Measurements from ENCODE around the gene EIPR1.

Gene EIPR1

DNA sequence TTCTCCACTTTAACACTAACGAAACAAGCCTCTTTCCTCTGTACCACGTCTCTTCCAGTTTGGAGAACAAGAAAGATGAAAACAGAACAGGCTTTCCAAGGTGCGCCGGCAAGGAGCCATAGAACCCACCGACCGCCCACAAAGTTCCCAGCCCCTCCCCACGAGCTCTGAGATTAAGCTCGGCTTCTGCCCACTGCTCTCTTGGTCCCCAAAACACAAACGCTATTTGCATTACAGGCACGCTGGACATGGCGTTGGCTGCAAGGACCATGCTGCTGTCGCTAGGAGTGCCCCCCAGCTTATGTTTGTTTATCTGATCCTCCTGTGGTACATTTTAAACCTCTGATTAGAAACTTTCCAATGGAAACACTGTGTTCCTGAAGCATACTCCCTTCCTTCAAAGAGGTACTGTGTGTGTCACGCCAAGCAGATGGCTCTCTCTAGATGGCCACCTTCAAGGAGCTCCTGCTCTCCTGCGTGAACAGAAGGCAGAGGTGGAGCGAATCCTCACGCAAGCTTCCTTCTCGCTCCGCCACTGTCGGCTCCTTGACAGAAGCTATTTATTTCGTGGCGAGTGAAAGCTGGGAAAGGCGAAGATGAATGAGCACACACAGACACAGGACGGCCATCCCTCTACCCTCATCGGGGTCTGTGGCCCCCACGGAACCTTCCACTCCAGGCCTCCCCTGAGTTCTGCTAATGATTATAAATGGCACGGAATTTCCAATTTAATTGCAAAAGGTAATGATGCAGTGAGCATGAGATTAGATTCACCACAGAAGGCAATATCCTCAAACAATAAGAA lies 166.2 kb downstream of the EIPR1 start:
- Histone ChIP-seq H2BK120ac (ENCODE audit: insufficient read depth, low read length, poor library complexity) (no peak overlapping the region), H3K14ac (ENCODE audit: low read length) (no peak overlapping the region), H3K4ac (ENCODE audit: low read depth, low read length) (no peak overlapping the region), H4K91ac (ENCODE audit: low read depth, low read length) (no peak overlapping the region), H2BK5ac (ENCODE audit: low read depth, low read length, poor library complexity) (no peak overlapping the region), H3K27me3 (ENCODE audit: insufficient read depth, low read length) (no peaks in the 10 kb centered on the region), H4K8ac (ENCODE audit: low read depth, low read length) (no peak overlapping the region), H3K23ac (ENCODE audit: low read length) (no peak overlapping the region), H3K27ac (ENCODE audit: low read depth, low read length) (no peak overlapping the region), H3K9me3 (ENCODE audit: insufficient read depth, low read depth, low read length) (peaks cover 3% of the 10 kb centered on the region), H3K79me2 (ENCODE audit: control insufficient read depth, insufficient read depth, low read length, poor library complexity) (no peaks in the 10 kb centered on the region), H2AFZ (ENCODE audit: insufficient read depth, low read length, poor library complexity) (no peak overlapping the region), H3K36me3 (ENCODE audit: control insufficient read depth in 1 of 2, insufficient read depth in 2 of 2, low read length in 2 of 2) (peaks cover 0 to 2% of the 10 kb centered on the region in 2 experiments), H4K12ac (ENCODE audit: low read depth, low read length) (no peak overlapping the region), H3K79me1 (ENCODE audit: low read length) (no peaks in the 10 kb centered on the region), H2BK12ac (ENCODE audit: low read length) (no peak overlapping the region), H3K4me1 (ENCODE audit: control insufficient read depth in 1 of 2, insufficient read depth in 2 of 2, low read length in 2 of 2) (no peaks in the 10 kb centered on the region), H2AK5ac (ENCODE audit: low read length) (no peak overlapping the region), H3K18ac (ENCODE audit: low read length) (no peak overlapping the region), H3K4me3 (ENCODE audit: low read depth, low read length) (no peak overlapping the region), H3K9ac (ENCODE audit: low read length) (no peak overlapping the region), H3K4me2 (ENCODE audit: low read length) (no peak overlapping the region)
- WGBS (ENCODE audit: extremely low coverage, insufficient coverage, insufficient read length): no CpG with 5 or more reads among the region's 26 CpGs
- DNase-seq: no peak

DNA sequence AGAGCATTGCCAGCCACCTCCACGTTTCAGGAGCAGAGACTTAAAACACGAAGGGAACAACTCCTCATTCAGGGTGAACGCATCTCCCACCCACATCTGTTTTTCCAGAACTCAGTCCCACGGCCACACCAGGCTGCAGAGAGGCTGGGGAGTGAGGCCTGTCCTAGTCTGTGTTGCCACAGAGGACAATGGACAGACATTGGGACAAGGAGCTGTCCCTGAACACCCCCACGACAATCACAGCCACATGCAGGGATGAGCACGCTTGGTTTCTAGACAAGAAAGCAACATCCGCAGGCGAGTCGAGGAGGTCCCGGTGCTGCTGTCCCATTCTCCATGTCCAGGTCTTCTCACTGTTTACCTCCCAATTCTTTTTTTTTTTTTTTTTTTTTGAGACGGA lies 167.4 kb downstream of the EIPR1 start:
- no peak overlapping the region for H2AFZ ChIP-seq (ENCODE audit: insufficient read depth, low read length, poor library complexity)
- H3K36me3 ChIP-seq (ENCODE audit: control insufficient read depth in 1 of 2, insufficient read depth in 2 of 2, low read length in 2 of 2): peaks cover 0 to 2% of the 10 kb centered on the region in 2 experiments
- no peak overlapping the region for H3K18ac ChIP-seq (ENCODE audit: low read length)
- no CpG with 5 or more reads among the region's 11 CpGs for WGBS (ENCODE audit: extremely low coverage, insufficient coverage, insufficient read length)
- no peak overlapping the region for H2BK12ac ChIP-seq (ENCODE audit: low read length)
- H3K4me2 ChIP-seq (ENCODE audit: low read length): no peak overlapping the region
- H2BK5ac ChIP-seq (ENCODE audit: low read depth, low read length, poor library complexity): no peak overlapping the region
- H3K9me3 ChIP-seq (ENCODE audit: insufficient read depth, low read depth, low read length): peaks cover 2% of the 10 kb centered on the region
- H4K12ac ChIP-seq (ENCODE audit: low read depth, low read length): no peak overlapping the region
- H3K14ac ChIP-seq (ENCODE audit: low read length): no peak overlapping the region
- no peaks in the 10 kb centered on the region for H3K4me1 ChIP-seq (ENCODE audit: control insufficient read depth in 1 of 2, insufficient read depth in 2 of 2, low read length in 2 of 2)
- H2BK120ac ChIP-seq (ENCODE audit: insufficient read depth, low read length, poor library complexity): no peak overlapping the region
- H3K4me3 ChIP-seq (ENCODE audit: low read depth, low read length): no peak overlapping the region
- H3K4ac ChIP-seq (ENCODE audit: low read depth, low read length): no peak overlapping the region
- no peaks in the 10 kb centered on the region for H3K79me2 ChIP-seq (ENCODE audit: control insufficient read depth, insufficient read depth, low read length, poor library complexity)
- no peaks in the 10 kb centered on the region for H3K27me3 ChIP-seq (ENCODE audit: insufficient read depth, low read length)
- no peak for DNase-seq
- H4K91ac ChIP-seq (ENCODE audit: low read depth, low read length): no peak overlapping the region
- no peak overlapping the region for H3K27ac ChIP-seq (ENCODE audit: low read depth, low read length)
- H2AK5ac ChIP-seq (ENCODE audit: low read length): no peak overlapping the region
- H4K8ac ChIP-seq (ENCODE audit: low read depth, low read length): no peak overlapping the region
- no peak overlapping the region for H3K9ac ChIP-seq (ENCODE audit: low read length)
- no peaks in the 10 kb centered on the region for H3K79me1 ChIP-seq (ENCODE audit: low read length)
- no peak overlapping the region for H3K23ac ChIP-seq (ENCODE audit: low read length)

DNA sequence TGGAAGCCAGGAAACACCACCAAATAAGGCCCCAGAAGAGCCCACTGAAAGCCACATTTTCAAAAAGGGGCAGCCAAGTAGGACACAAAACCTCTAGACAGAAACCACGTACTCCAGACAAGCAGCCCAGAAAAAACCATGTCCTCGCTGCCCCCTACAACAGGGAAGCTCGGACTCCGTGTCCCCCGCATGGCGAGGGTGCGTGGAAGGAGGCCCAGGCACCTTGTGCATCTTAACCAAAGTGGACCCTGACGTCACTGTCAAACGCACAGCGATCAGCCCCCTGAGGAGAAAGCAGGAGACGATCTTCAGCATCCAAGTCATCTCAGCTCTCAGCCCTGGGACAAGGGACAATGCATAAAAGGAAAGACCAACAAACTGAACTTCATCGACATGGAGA lies 168.4 kb downstream of the EIPR1 start:
- WGBS (ENCODE audit: extremely low coverage, insufficient coverage, insufficient read length): no CpG with 5 or more reads among the region's 12 CpGs
- Histone ChIP-seq H3K18ac (ENCODE audit: low read length) (no peak overlapping the region), H2AK5ac (ENCODE audit: low read length) (no peak overlapping the region), H3K36me3 (ENCODE audit: control insufficient read depth in 1 of 2, insufficient read depth in 2 of 2, low read length in 2 of 2) (peaks cover 0 to 2% of the 10 kb centered on the region in 2 experiments), H3K27me3 (ENCODE audit: insufficient read depth, low read length) (no peaks in the 10 kb centered on the region), H3K23ac (ENCODE audit: low read length) (no peak overlapping the region), H4K8ac (ENCODE audit: low read depth, low read length) (no peak overlapping the region), H3K79me2 (ENCODE audit: control insufficient read depth, insufficient read depth, low read length, poor library complexity) (no peaks in the 10 kb centered on the region), H4K91ac (ENCODE audit: low read depth, low read length) (no peak overlapping the region), H3K4me3 (ENCODE audit: low read depth, low read length) (no peak overlapping the region), H2BK5ac (ENCODE audit: low read depth, low read length, poor library complexity) (no peak overlapping the region), H3K9ac (ENCODE audit: low read length) (no peak overlapping the region), H3K9me3 (ENCODE audit: insufficient read depth, low read depth, low read length) (peaks cover 6% of the 10 kb centered on the region), H4K12ac (ENCODE audit: low read depth, low read length) (no peak overlapping the region), H2BK12ac (ENCODE audit: low read length) (no peak overlapping the region), H3K79me1 (ENCODE audit: low read length) (no peaks in the 10 kb centered on the region), H3K27ac (ENCODE audit: low read depth, low read length) (no peak overlapping the region), H3K4me2 (ENCODE audit: low read length) (no peak overlapping the region), H3K14ac (ENCODE audit: low read length) (no peak overlapping the region), H3K4me1 (ENCODE audit: control insufficient read depth in 1 of 2, insufficient read depth in 2 of 2, low read length in 2 of 2) (no peaks in the 10 kb centered on the region), H2AFZ (ENCODE audit: insufficient read depth, low read length, poor library complexity) (no peak overlapping the region), H3K4ac (ENCODE audit: low read depth, low read length) (no peak overlapping the region), H2BK120ac (ENCODE audit: insufficient read depth, low read length, poor library complexity) (no peak overlapping the region)
- no peak for DNase-seq

DNA sequence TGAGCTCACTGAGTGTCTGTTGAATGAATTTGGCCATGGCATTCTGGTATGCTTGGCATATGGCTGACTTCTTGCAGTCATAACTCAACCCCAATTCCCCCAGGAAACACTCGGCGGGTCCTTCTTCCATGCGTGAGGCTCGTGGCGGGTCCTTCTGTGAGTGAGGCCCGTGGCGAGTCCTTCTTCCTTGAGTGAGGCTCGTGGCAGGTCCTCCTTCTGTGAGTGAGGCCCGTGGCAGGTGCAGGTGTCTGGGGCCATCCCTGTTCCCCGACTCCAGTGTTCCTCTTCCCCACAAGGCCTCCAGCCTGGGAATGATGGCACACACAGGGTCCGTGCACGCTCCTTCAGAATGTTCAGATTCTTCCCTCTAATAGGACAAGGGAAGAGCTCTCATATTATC lies 169.0 kb downstream of the EIPR1 start:
- Histone ChIP-seq H2BK12ac (ENCODE audit: low read length) (no peak overlapping the region), H4K8ac (ENCODE audit: low read depth, low read length) (no peak overlapping the region), H2AFZ (ENCODE audit: insufficient read depth, low read length, poor library complexity) (no peak overlapping the region), H3K4me1 (ENCODE audit: control insufficient read depth in 1 of 2, insufficient read depth in 2 of 2, low read length in 2 of 2) (peaks cover 0 to 3% of the 10 kb centered on the region in 2 experiments), H3K14ac (ENCODE audit: low read length) (no peak overlapping the region), H3K4ac (ENCODE audit: low read depth, low read length) (no peak overlapping the region), H3K18ac (ENCODE audit: low read length) (no peak overlapping the region), H3K9me3 (ENCODE audit: insufficient read depth, low read depth, low read length) (peaks cover 6% of the 10 kb centered on the region), H4K91ac (ENCODE audit: low read depth, low read length) (no peak overlapping the region), H3K23ac (ENCODE audit: low read length) (no peak overlapping the region), H3K79me1 (ENCODE audit: low read length) (no peaks in the 10 kb centered on the region), H3K79me2 (ENCODE audit: control insufficient read depth, insufficient read depth, low read length, poor library complexity) (no peaks in the 10 kb centered on the region), H3K4me3 (ENCODE audit: low read depth, low read length) (no peak overlapping the region), H2AK5ac (ENCODE audit: low read length) (no peak overlapping the region), H3K36me3 (ENCODE audit: control insufficient read depth in 1 of 2, insufficient read depth in 2 of 2, low read length in 2 of 2) (peaks cover 0 to 2% of the 10 kb centered on the region in 2 experiments), H4K12ac (ENCODE audit: low read depth, low read length) (no peak overlapping the region), H2BK120ac (ENCODE audit: insufficient read depth, low read length, poor library complexity) (no peak overlapping the region), H3K9ac (ENCODE audit: low read length) (no peak overlapping the region), H2BK5ac (ENCODE audit: low read depth, low read length, poor library complexity) (no peak overlapping the region), H3K27ac (ENCODE audit: low read depth, low read length) (no peak overlapping the region), H3K27me3 (ENCODE audit: insufficient read depth, low read length) (no peaks in the 10 kb centered on the region), H3K4me2 (ENCODE audit: low read length) (no peak overlapping the region)
- no CpG with 5 or more reads among the region's 12 CpGs for WGBS (ENCODE audit: extremely low coverage, insufficient coverage, insufficient read length)
- no peak for DNase-seq
